ENCODE measurements around the gene CELSR1.

Gene CELSR1

GRCh38 chr22:46349238-46349637 lies 188.2 kb downstream of the CELSR1 start:
- no peak for DNase-seq (ENCODE audit: low spot score)

- DNase-seq (ENCODE audit: low spot score) = no peak
Measured at GRCh38 chr22:46348099-46348695, 189.2 kb downstream of the CELSR1 start.

GRCh38 chr22:46347646-46348045 lies 189.8 kb downstream of the CELSR1 start:
- DNase-seq (ENCODE audit: low spot score) = no peak

GRCh38 chr22:46346680-46347405 lies 190.6 kb downstream of the CELSR1 start:
- DNase-seq (ENCODE audit: low spot score) = no peak

- no peak for DNase-seq (ENCODE audit: low spot score)
Measured at GRCh38 chr22:46340676-46341075, 196.7 kb downstream of the CELSR1 start.

- no peak for DNase-seq (ENCODE audit: low spot score)
Measured at GRCh38 chr22:46339956-46340355, 197.5 kb downstream of the CELSR1 start.

GRCh38 chr22:46338636-46339035 lies 198.8 kb downstream of the CELSR1 start:
- DNase-seq (ENCODE audit: low spot score) = no peak

GRCh38 chr22:46337870-46338269 lies 199.6 kb downstream of the CELSR1 start:
- DNase-seq (ENCODE audit: low spot score) = no peak

GRCh38 chr22:46336119-46337078 lies 201.0 kb downstream of the CELSR1 start:
- peak; percentile 55 for DNase-seq (ENCODE audit: low spot score)

GRCh38 chr22:46335201-46336118 lies 202.0 kb downstream of the CELSR1 start, which contains the start of gene TRMU:
TSS of gene TRMU (plus strand) at chr22:46335714. CDS start at chr22:46335765, 51 bp downstream.
- peak; percentile 88 for DNase-seq (ENCODE audit: low spot score)

- DNase-seq (ENCODE audit: low spot score) = no peak
Measured at GRCh38 chr22:46331496-46331895, 205.9 kb downstream of the CELSR1 start.

GRCh38 chr22:46330426-46330825 lies 207.0 kb downstream of the CELSR1 start:
- DNase-seq (ENCODE audit: low spot score) = no peak

GRCh38 chr22:46329616-46330015 lies 207.8 kb downstream of the CELSR1 start:
- no peak for DNase-seq (ENCODE audit: low spot score)

GRCh38 chr22:46328797-46329196 lies 208.6 kb downstream of the CELSR1 start:
- DNase-seq (ENCODE audit: low spot score) = no peak

GRCh38 chr22:46327691-46328465 lies 209.5 kb downstream of the CELSR1 start:
- no peak for DNase-seq (ENCODE audit: low spot score)

- no peak for DNase-seq (ENCODE audit: low spot score)
Measured at GRCh38 chr22:46326066-46326680, 211.2 kb downstream of the CELSR1 start.

GRCh38 chr22:46323162-46323561 lies 214.3 kb downstream of the CELSR1 start:
- no peak for DNase-seq (ENCODE audit: low spot score)

- no peak for DNase-seq (ENCODE audit: low spot score)
Measured at GRCh38 chr22:46322711-46323110, 214.7 kb downstream of the CELSR1 start.

- no peak for DNase-seq (ENCODE audit: low spot score)
Measured at GRCh38 chr22:46320716-46321386, 216.6 kb downstream of the CELSR1 start.
